ENCODE measurements around the gene ZMIZ1. TPM values are rescaled to one million over a fixed set of nuclear protein-coding genes. Genes with fewer than 3 reads are reported as not detected.

ZMIZ1 gene
- total RNA-seq, 1 experiment from 2014 or later: 42.3 TPM

DNA sequence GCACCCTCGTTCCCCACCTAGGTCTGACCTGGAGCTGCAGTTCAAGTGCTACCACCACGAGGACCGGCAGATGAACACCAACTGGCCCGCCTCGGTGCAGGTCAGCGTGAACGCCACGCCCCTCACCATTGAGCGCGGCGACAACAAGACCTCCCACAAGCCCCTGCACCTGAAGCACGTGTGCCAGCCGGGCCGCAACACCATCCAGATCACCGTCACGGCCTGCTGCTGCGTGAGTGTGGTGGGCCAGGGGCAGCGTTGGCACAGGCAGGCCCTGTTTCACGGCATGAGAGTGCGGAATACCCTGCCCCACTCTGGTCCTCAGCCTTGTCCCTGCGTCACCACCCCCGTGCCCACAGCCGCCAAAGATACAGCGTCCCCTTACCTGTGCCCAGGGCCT is 231.9 kb downstream of the ZMIZ1 start:
- H3K36me3 ChIP-seq (ENCODE audit: control insufficient read depth, insufficient read depth, low read length): peaks cover 14% of the 10 kb centered on the region
- H3K4me3 ChIP-seq (ENCODE audit: low read depth, low read length): no peak overlapping the region
- BruUV-seq (replicated peaks): no TSS peak
- Mint-ChIP-seq H3K27me3 (ENCODE audit: insufficient read depth, unreplicated experiment) (no peaks in the 10 kb centered on the region), H3K9me3 (ENCODE audit: unreplicated experiment) (no peaks in the 10 kb centered on the region), H3K4me1 (ENCODE audit: low read depth, unreplicated experiment) (no peaks in the 10 kb centered on the region), H3K4me3 (ENCODE audit: unreplicated experiment) (no peak overlapping the region), H3K27ac (ENCODE audit: unreplicated experiment) (peak overlapping the region; percentile 55), H3K36me3 (ENCODE audit: insufficient read depth, unreplicated experiment) (peaks cover 72% of the 10 kb centered on the region)
- DNase-seq: no peak
- ChIA-PET CTCF (no interaction called here), POLR2A (no interaction called here)
- intact Hi-C loops (cut with micrococcal nuclease; ENCODE audit: unreplicated experiment): no loop called here
- H3K9me3 ChIP-seq: no peaks in the 10 kb centered on the region
- H3K4me1 ChIP-seq: peaks cover 8% of the 10 kb centered on the region; the same call in 1 of the 2 replicates
- TF ChIP-seq, protein P1, sequence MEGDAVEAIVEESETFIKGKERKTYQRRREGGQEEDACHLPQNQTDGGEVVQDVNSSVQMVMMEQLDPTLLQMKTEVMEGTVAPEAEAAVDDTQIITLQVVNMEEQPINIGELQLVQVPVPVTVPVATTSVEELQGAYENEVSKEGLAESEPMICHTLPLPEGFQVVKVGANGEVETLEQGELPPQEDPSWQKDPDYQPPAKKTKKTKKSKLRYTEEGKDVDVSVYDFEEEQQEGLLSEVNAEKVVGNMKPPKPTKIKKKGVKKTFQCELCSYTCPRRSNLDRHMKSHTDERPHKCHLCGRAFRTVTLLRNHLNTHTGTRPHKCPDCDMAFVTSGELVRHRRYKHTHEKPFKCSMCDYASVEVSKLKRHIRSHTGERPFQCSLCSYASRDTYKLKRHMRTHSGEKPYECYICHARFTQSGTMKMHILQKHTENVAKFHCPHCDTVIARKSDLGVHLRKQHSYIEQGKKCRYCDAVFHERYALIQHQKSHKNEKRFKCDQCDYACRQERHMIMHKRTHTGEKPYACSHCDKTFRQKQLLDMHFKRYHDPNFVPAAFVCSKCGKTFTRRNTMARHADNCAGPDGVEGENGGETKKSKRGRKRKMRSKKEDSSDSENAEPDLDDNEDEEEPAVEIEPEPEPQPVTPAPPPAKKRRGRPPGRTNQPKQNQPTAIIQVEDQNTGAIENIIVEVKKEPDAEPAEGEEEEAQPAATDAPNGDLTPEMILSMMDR (IDR thresholded peaks at IDR 0.05; ENCODE audit: insufficient read depth in 1 of 2, low read depth in 1 of 2, low read length in 1 of 2, severe bottlenecking in 1 of 2, unreplicated experiment in 1 of 2): no peak
- no peaks in the 10 kb centered on the region for H3K27me3 ChIP-seq (replicated peaks; ENCODE audit: control insufficient read depth, insufficient read depth, low read length)

DNA sequence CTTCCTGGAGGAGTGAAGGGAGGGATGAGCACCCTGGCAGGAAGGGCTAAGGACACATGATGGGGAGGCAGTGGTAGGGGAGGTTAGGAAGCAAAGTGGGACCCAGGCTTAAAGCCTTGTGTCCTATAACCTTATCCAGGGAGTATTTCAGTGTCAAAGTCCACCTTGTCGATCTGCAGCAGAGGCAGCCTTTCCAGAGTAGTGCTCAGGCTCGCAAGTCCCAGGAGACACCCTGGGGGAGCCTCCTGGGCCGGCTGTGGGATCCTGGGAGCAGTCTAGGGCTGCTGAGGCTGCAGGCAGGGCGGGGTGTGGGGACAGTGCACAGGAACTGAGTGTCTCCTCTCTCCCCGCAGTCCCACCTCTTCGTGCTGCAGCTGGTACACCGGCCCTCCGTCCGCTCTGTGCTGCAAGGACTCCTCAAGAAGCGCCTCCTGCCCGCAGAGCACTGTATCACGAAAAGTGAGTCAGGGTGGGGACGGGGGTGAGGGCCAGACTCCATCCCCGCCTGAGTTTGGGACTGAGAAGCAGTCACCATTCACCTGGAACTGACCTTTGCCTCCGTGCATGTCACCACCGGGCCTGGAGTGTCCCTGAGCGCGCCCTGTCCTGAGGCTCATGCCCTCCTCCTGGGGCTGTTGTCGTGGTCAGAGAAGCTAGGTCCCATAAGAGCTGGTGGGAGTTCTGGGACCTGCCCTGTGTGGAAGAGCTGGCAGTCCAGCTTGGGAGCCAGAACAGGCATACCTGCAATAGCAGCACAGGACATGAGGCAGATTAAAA is 233.2 kb downstream of the ZMIZ1 start:
- H3K27me3 Mint-ChIP-seq (ENCODE audit: insufficient read depth, unreplicated experiment): no peaks in the 10 kb centered on the region
- POLR2A ChIA-PET: no interaction called here
- peaks cover 77% of the 10 kb centered on the region for H3K36me3 Mint-ChIP-seq (ENCODE audit: insufficient read depth, unreplicated experiment)
- no peaks in the 10 kb centered on the region for H3K9me3 ChIP-seq
- no peak overlapping the region for H3K4me3 ChIP-seq (ENCODE audit: low read depth, low read length)
- H3K27ac Mint-ChIP-seq (ENCODE audit: unreplicated experiment): no peak overlapping the region
- intact Hi-C loops (cut with micrococcal nuclease; ENCODE audit: unreplicated experiment): no loop called here
- H3K4me1 Mint-ChIP-seq (ENCODE audit: low read depth, unreplicated experiment): no peaks in the 10 kb centered on the region
- DNase-seq: no peak
- BruUV-seq (replicated peaks): no TSS peak
- H3K36me3 ChIP-seq (ENCODE audit: control insufficient read depth, insufficient read depth, low read length): peaks cover 11% of the 10 kb centered on the region
- H3K4me1 ChIP-seq: peaks cover 8% of the 10 kb centered on the region; the same call in 1 of the 2 replicates
- TF ChIP-seq, protein P1 (IDR thresholded peaks at IDR 0.05; ENCODE audit: insufficient read depth in 1 of 2, low read depth in 1 of 2, low read length in 1 of 2, severe bottlenecking in 1 of 2, unreplicated experiment in 1 of 2): no peak
- H3K4me3 Mint-ChIP-seq (ENCODE audit: unreplicated experiment): no peak overlapping the region
- CTCF ChIA-PET: no interaction called here
- no peaks in the 10 kb centered on the region for H3K9me3 Mint-ChIP-seq (ENCODE audit: unreplicated experiment)
- no peaks in the 10 kb centered on the region for H3K27me3 ChIP-seq (replicated peaks; ENCODE audit: control insufficient read depth, insufficient read depth, low read length)

DNA sequence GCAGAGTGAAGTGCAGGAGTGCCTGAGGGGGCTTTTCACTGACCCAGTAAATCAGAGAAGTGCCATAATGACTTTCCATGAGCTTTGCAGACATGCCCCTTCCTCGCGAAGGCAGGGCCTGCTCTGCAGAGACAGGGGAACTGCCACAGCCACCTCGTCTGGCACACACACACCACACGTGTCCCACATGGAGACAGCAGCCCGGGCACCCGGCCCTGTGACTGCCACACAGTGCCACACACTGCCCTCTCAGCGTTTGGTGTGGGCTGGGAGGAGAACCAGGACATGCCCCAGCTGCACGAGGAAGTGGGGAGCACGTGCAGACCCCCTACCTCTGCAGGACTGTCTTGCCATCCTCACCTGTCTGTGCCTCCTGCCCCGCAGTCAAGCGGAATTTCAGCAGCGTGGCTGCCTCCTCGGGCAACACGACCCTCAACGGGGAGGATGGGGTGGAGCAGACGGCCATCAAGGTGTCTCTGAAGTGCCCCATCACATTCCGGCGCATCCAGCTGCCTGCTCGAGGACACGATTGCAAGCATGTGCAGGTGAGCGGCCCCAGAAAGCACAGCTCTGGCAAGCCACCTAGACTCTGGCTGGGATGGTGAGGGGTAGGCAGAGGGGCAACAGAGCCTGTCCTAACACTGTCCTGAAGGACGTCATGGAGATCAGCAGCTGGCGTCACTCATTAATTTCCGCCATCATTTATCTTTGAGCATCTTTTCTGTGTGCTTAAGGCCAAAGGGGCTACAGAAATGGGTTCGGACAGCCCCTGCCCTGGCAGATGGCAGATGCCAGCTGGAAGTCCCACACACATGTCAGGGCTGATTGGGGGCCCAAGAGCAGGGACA is 235.1 kb downstream of the ZMIZ1 start:
- no TSS peak for BruUV-seq (replicated peaks)
- Histone ChIP-seq H3K36me3 (ENCODE audit: control insufficient read depth, insufficient read depth, low read length) (peaks cover 6% of the 10 kb centered on the region), H3K4me3 (ENCODE audit: low read depth, low read length) (no peak overlapping the region), H3K4me1 (peaks cover 3% of the 10 kb centered on the region; the same call in 1 of the 2 replicates), H3K9me3 (no peaks in the 10 kb centered on the region), H3K27me3 (replicated peaks; ENCODE audit: control insufficient read depth, insufficient read depth, low read length) (no peaks in the 10 kb centered on the region)
- no peaks in the 10 kb centered on the region for H3K27me3 Mint-ChIP-seq (ENCODE audit: insufficient read depth, unreplicated experiment)
- DNase-seq: no peak
- H3K27ac Mint-ChIP-seq (ENCODE audit: unreplicated experiment): no peak overlapping the region
- TF ChIP-seq, protein P1 (IDR thresholded peaks at IDR 0.05; ENCODE audit: insufficient read depth in 1 of 2, low read depth in 1 of 2, low read length in 1 of 2, severe bottlenecking in 1 of 2, unreplicated experiment in 1 of 2): no peak
- intact Hi-C loops (cut with micrococcal nuclease; ENCODE audit: unreplicated experiment): no loop called here
- H3K9me3 Mint-ChIP-seq (ENCODE audit: unreplicated experiment): no peaks in the 10 kb centered on the region
- H3K4me1 Mint-ChIP-seq (ENCODE audit: low read depth, unreplicated experiment): no peaks in the 10 kb centered on the region
- H3K4me3 Mint-ChIP-seq (ENCODE audit: unreplicated experiment): no peak overlapping the region
- H3K36me3 Mint-ChIP-seq (ENCODE audit: insufficient read depth, unreplicated experiment): peaks cover 71% of the 10 kb centered on the region
- POLR2A ChIA-PET: no interaction called here
- CTCF ChIA-PET: no interaction called here

Data from Caco-2 (cell line).